Activated naive CD4-positive, alpha-beta T cell treated with anti-CD3 and anti-CD28 coated beads for 36 hours (primary cell): ENCODE measurements around the gene ZNF77. TPM values are rescaled to one million over a fixed set of nuclear protein-coding genes. Genes with fewer than 3 reads are reported as not detected.
"Not testable (repeated sequence)": the region's sequence is repeated elsewhere in the genome, so short reads cannot be mapped to it uniquely, and the experiment has no call there.

Experiments
- CTCF ChIA-PET: fragments of 350-600 bp; sonication (Branson Sonifier 250); formaldehyde crosslinking; loops from one replicate; lab custom pipeline; 2021; ENCODE audit warnings: antibody characterized with exemption; lab: Charles Lee
- DNase-seq: peaks from one replicate; pipeline ENCODE4 v3.0.0-alpha.2; 2020
- H3K27ac Mint-ChIP-seq: one replicate; pipeline ENCODE4 v1.8.0; 2021; ENCODE audit warnings: mild to moderate bottlenecking, mixed read lengths
- H3K27me3 Mint-ChIP-seq: one replicate; pipeline ENCODE4 v1.8.0; 2021; ENCODE audit warnings: low read depth, mixed read lengths
- H3K36me3 Mint-ChIP-seq: one replicate; pipeline ENCODE4 v1.8.0; 2021; ENCODE audit warnings: low read depth, mixed read lengths
- H3K4me1 Mint-ChIP-seq: one replicate; pipeline ENCODE4 v1.8.0; 2021; ENCODE audit warnings: low read depth, mixed read lengths
- H3K4me3 Mint-ChIP-seq: one replicate; pipeline ENCODE4 v1.8.0; 2021; ENCODE audit warnings: mild to moderate bottlenecking, moderate library complexity, mixed read lengths
- H3K9me3 Mint-ChIP-seq: one replicate; pipeline ENCODE4 v1.8.0; 2021; ENCODE audit warnings: mixed read lengths
- intact Hi-C: fragments of 100-400 bp; cut with micrococcal nuclease; formaldehyde crosslinking; loops from one replicate; pipeline ENCODE4 v1.15.1; 2023
- total RNA-seq, 2 experiments: library from RNA; stranded (reverse); gene quantifications; one replicate each; pipeline ENCODE4 v1.2.3, GENCODE V29; 2021

The ZNF77 gene
- total RNA-seq, 2 experiments from 2014 or later = 3.7 to 3.9 TPM

- Mint-ChIP-seq H3K27me3 (no peaks in the 10 kb centered on the region), H3K27ac (no peak overlapping the region), H3K4me1 (peaks cover 21% of the 10 kb centered on the region), H3K9me3 (no peaks in the 10 kb centered on the region), H3K4me3 (peak overlapping the region; percentile 59), H3K36me3 (peaks cover 9% of the 10 kb centered on the region)
- intact Hi-C loops = no loop called here
- CTCF ChIA-PET = interaction anchor here (0.8 kb wide), 1 partner anchor 8 kb away, joined by 3 read pairs; no protein-coding TSS in a partner anchor
- DNase-seq = no peak
Measured at GRCh38 chr19:2942928-2943640, 1.7 kb downstream of the ZNF77 start.

GRCh38 chr19:2935863-2936262, 8.9 kb downstream of the ZNF77 start:
- Mint-ChIP-seq H3K9me3 (peaks cover 26% of the 10 kb centered on the region), H3K36me3 (peaks cover 66% of the 10 kb centered on the region)

GRCh38 chr19:2933490-2933910, 11.3 kb downstream of the ZNF77 start:
- Mint-ChIP-seq H3K9me3 (peaks cover 31% of the 10 kb centered on the region), H3K27me3 (no peaks in the 10 kb centered on the region), H3K4me3 (no peak overlapping the region), H3K36me3 (peaks cover 70% of the 10 kb centered on the region), H3K27ac (no peak overlapping the region), H3K4me1 (no peaks in the 10 kb centered on the region)
- CTCF ChIA-PET = no interaction called here
- DNase-seq = no peak
- intact Hi-C loops = no loop called here

More at GRCh38 chr19:2935863-2936262, 8.9 kb downstream of the ZNF77 start:
- DNase-seq, intact Hi-C loops, H3K4me1 Mint-ChIP-seq, H3K27me3 Mint-ChIP-seq, H3K27ac Mint-ChIP-seq, H3K4me3 Mint-ChIP-seq: not testable (repeated sequence)
- CTCF ChIA-PET = interaction anchor here (0.7 kb wide), 1 partner anchor 13 kb away, joined by 3 read pairs; no protein-coding TSS in a partner anchor

GRCh38 chr19:2927032-2927430, 17.7 kb downstream of the ZNF77 start:
- Mint-ChIP-seq H3K27me3 (no peaks in the 10 kb centered on the region), H3K27ac (no peak overlapping the region), H3K4me3 (no peak overlapping the region), H3K9me3 (peaks cover 10% of the 10 kb centered on the region), H3K36me3 (peaks cover 17% of the 10 kb centered on the region), H3K4me1 (no peaks in the 10 kb centered on the region)
- intact Hi-C loops = no loop called here
- CTCF ChIA-PET = no interaction called here
- DNase-seq = no peak

- Mint-ChIP-seq H3K36me3 (peaks cover 13% of the 10 kb centered on the region), H3K9me3 (peaks cover 8% of the 10 kb centered on the region), H3K27ac (no peak overlapping the region), H3K4me3 (no peak overlapping the region), H3K4me1 (no peaks in the 10 kb centered on the region), H3K27me3 (no peaks in the 10 kb centered on the region)
- CTCF ChIA-PET = no interaction called here
- intact Hi-C loops = no loop called here
- no peak for DNase-seq
Measured at GRCh38 chr19:2926341-2927031, 18.3 kb downstream of the ZNF77 start.

GRCh38 chr19:2923510-2923909, 21.3 kb downstream of the ZNF77 start:
- CTCF ChIA-PET = interaction anchor here (1.0 to 1.4 kb wide), 5 partner anchors 11 to 51 kb away, joined by 3 to 8 read pairs (median 4); no protein-coding TSS in a partner anchor
- no peak overlapping the region for H3K4me3 Mint-ChIP-seq
- DNase-seq = no peak
- intact Hi-C loops = no loop called here
- no peaks in the 10 kb centered on the region for H3K4me1 Mint-ChIP-seq
- no peak overlapping the region for H3K27ac Mint-ChIP-seq
- H3K36me3 Mint-ChIP-seq = peaks cover 8% of the 10 kb centered on the region
- H3K9me3 Mint-ChIP-seq = no peaks in the 10 kb centered on the region
- no peaks in the 10 kb centered on the region for H3K27me3 Mint-ChIP-seq

GRCh38 chr19:2922987-2923386, 21.8 kb downstream of the ZNF77 start:
- Mint-ChIP-seq H3K4me3 (no peak overlapping the region), H3K9me3 (peaks cover 2% of the 10 kb centered on the region), H3K27ac (no peak overlapping the region), H3K4me1 (no peaks in the 10 kb centered on the region), H3K36me3 (peaks cover 13% of the 10 kb centered on the region), H3K27me3 (no peaks in the 10 kb centered on the region)
- no peak for DNase-seq
- CTCF ChIA-PET = interaction anchor here (1.0 to 1.4 kb wide), 2 partner anchors 28 to 36 kb away, joined by 3 to 6 read pairs; no protein-coding TSS in a partner anchor
- intact Hi-C loops = no loop called here

- Mint-ChIP-seq H3K4me3 (no peak overlapping the region), H3K27ac (no peak overlapping the region), H3K9me3 (peaks cover 16% of the 10 kb centered on the region), H3K27me3 (no peaks in the 10 kb centered on the region), H3K36me3 (peaks cover 43% of the 10 kb centered on the region), H3K4me1 (peaks cover 5% of the 10 kb centered on the region)
- no peak for DNase-seq
- CTCF ChIA-PET = interaction anchor here (0.5 to 0.8 kb wide), 2 partner anchors 10 to 269 kb away, joined by 3 read pairs; no protein-coding TSS in a partner anchor
- intact Hi-C loops = no loop called here
Measured at GRCh38 chr19:2917275-2918184, 27.2 kb downstream of the ZNF77 start.

- H3K4me3 Mint-ChIP-seq = peak overlapping the region; percentile 11
- CTCF ChIA-PET = interaction anchor here (0.6 to 1.1 kb wide), 3 partner anchors 11 to 191 kb away, joined by 3 to 5 read pairs (median 4); no protein-coding TSS in a partner anchor
- intact Hi-C loops = no loop called here
- DNase-seq = peak; percentile 50
- H3K27me3 Mint-ChIP-seq = no peaks in the 10 kb centered on the region
- peaks cover 33% of the 10 kb centered on the region for H3K36me3 Mint-ChIP-seq
- H3K27ac Mint-ChIP-seq = peak overlapping the region; percentile 81
- peaks cover 11% of the 10 kb centered on the region for H3K9me3 Mint-ChIP-seq
- peaks cover 26% of the 10 kb centered on the region for H3K4me1 Mint-ChIP-seq
Measured at GRCh38 chr19:2912306-2912705, 32.5 kb downstream of the ZNF77 start.

- Mint-ChIP-seq H3K4me1 (peaks cover 28% of the 10 kb centered on the region), H3K4me3 (no peak overlapping the region), H3K36me3 (peaks cover 7% of the 10 kb centered on the region), H3K9me3 (peaks cover 2% of the 10 kb centered on the region), H3K27me3 (no peaks in the 10 kb centered on the region), H3K27ac (no peak overlapping the region)
- DNase-seq = no peak
- CTCF ChIA-PET = interaction anchor here (1.5 to 1.9 kb wide), 2 partner anchors 19 to 201 kb away, joined by 3 to 8 read pairs; no protein-coding TSS in a partner anchor
- intact Hi-C loops = no loop called here
Measured at GRCh38 chr19:2906631-2907195, 38.1 kb downstream of the ZNF77 start.

- H3K4me1 Mint-ChIP-seq = peaks cover 27% of the 10 kb centered on the region
- DNase-seq = no peak
- no peaks in the 10 kb centered on the region for H3K27me3 Mint-ChIP-seq
- H3K4me3 Mint-ChIP-seq = no peak overlapping the region
- peaks cover 4% of the 10 kb centered on the region for H3K36me3 Mint-ChIP-seq
- intact Hi-C loops = no loop called here
- H3K9me3 Mint-ChIP-seq = peaks cover 2% of the 10 kb centered on the region
- CTCF ChIA-PET = interaction anchor here (1.9 kb wide), 1 partner anchor 19 kb away, joined by 8 read pairs; no protein-coding TSS in a partner anchor
- no peak overlapping the region for H3K27ac Mint-ChIP-seq
Measured at GRCh38 chr19:2905918-2906519, 38.8 kb downstream of the ZNF77 start.
